Upper lobe of left lung (tissue), 4 donors: Measurements from ENCODE around the gene RAB42.

Experiments
- EP300 ChIP-seq, 4 donors: sonication (generic); formaldehyde crosslinking; IDR thresholded peaks; one replicate each; pipeline ENCODE4 v1.5.1; 2017; ENCODE audit warnings: antibody characterized with exemption in 4 of 4, control low read depth in 2 of 4
- POLR2A ChIP-seq, 4 donors: fragments of 450-650 bp; IDR thresholded peaks; one replicate each; pipeline ENCODE4 v1.5.1; 2016 to 2017; ENCODE audit warnings: antibody characterized with exemption in 4 of 4, mild to moderate bottlenecking in 2 of 4
- TF ChIP-seq, protein P1 (sequence below), 6 experiments: fragments of 450-650 bp in 4 of 6; fragments of 200-600 bp in 2 of 6; sonication (generic) in 2 of 6; IDR thresholded peaks; one replicate each; pipeline ENCODE4 v1.5.1; 2016 to 2019; ENCODE audit warnings: antibody characterized with exemption in 6 of 6

DNA sequence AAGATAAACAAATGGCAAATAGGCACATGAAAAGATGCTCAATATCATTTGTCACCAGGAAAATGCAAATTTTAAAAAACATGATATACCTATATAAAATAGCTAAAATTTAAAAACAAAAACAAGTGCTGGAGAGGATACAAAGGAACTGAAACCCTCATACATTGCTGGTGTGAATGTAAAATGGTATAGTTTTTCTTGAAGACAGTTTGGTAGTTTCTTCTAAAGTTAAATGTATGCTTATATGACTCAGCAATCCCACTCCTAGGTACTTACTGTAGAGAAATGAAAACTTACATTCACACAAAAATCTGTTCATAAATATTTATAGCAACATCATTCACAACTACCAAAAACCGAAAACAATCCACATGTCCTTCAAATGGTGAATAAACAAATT, 39.6 kb downstream of the RAB42 start:
- TF ChIP-seq POLR2A (IDR thresholded peaks at IDR 0.05): no peak
- TF ChIP-seq, protein P1, sequence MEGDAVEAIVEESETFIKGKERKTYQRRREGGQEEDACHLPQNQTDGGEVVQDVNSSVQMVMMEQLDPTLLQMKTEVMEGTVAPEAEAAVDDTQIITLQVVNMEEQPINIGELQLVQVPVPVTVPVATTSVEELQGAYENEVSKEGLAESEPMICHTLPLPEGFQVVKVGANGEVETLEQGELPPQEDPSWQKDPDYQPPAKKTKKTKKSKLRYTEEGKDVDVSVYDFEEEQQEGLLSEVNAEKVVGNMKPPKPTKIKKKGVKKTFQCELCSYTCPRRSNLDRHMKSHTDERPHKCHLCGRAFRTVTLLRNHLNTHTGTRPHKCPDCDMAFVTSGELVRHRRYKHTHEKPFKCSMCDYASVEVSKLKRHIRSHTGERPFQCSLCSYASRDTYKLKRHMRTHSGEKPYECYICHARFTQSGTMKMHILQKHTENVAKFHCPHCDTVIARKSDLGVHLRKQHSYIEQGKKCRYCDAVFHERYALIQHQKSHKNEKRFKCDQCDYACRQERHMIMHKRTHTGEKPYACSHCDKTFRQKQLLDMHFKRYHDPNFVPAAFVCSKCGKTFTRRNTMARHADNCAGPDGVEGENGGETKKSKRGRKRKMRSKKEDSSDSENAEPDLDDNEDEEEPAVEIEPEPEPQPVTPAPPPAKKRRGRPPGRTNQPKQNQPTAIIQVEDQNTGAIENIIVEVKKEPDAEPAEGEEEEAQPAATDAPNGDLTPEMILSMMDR (IDR thresholded peaks at IDR 0.05): no peak
- no peak for TF ChIP-seq EP300 (IDR thresholded peaks at IDR 0.05)
